PFSK-1 (cell line): Measurements from ENCODE around the gene CYB561D1.

Experiments used
- FOXP2 ChIP-seq: optimal IDR thresholded peaks from 2 replicates; pipeline ENCODE3; 2011; ENCODE audit warnings: borderline replicate concordance, control low read depth, inconsistent platforms; ENCODE audit not compliant: insufficient read depth; ENCODE audit errors: extremely low read length, extremely low read depth
- POLR2AphosphoS5 ChIP-seq: IDR thresholded peaks from 2 replicates; pipeline ENCODE4 v1.6.1; 2012; ENCODE audit warnings: low read depth, mild to moderate bottlenecking, control low read depth, low read length, moderate library complexity
- SIN3A ChIP-seq: IDR thresholded peaks from 2 replicates; pipeline ENCODE4 v1.6.1; 2012; ENCODE audit warnings: mild to moderate bottlenecking, low read length, moderate library complexity, borderline replicate concordance; ENCODE audit not compliant: insufficient read depth
- TAF1 ChIP-seq: IDR thresholded peaks from 2 replicates; pipeline ENCODE4 v1.6.1; 2012; ENCODE audit warnings: low read length, control low read depth, borderline replicate concordance; ENCODE audit not compliant: insufficient read depth

DNA sequence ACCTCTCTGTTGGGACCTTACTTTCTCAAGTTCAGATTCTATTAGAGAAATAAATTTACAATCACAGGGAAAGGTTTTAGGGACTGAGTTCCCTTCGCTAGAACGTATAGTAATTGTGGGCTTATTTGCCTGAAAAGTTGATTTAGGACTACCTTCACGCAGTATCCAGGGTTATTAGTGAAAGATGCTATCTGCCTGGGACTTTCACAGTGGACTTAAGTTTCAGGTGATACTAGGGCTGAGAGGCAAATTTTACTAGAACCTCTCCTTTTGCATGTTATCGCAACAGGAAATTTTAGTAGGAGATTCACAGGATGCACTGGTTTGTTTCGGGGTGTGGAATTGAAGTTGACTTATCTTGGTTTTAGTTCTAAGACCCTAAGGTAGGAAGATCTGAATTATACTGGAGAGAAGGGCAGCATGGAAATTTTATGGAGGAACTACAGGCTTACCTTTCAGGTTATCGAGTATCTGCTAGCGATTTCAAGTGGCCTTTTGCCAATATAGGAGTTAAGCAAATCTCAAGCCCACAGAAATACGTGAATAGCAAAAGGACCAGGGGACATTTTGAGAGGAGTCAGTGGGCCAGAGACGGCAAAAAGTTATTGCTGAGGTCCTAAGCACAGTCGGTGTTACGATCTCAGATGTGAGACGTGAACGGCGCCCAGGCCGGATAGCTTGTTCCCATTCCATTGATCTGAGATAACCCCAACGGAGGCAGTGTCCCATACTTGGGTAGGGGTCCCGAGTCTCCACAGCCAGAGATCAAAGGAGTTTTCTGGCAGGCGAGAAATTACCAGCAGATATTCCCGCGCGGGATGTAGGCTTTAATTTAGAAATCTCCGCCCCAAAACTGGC, 53.8 kb downstream of the CYB561D1 start:
- TF ChIP-seq POLR2AphosphoS5 = no peak
- TF ChIP-seq TAF1 = no peak
- TF ChIP-seq SIN3A = 0 out of 2 replicates have a peak, but pooled peaks have one; percentile 8
- TF ChIP-seq FOXP2 = no peak
